ENCODE results near the gene FBF1.

DNA sequence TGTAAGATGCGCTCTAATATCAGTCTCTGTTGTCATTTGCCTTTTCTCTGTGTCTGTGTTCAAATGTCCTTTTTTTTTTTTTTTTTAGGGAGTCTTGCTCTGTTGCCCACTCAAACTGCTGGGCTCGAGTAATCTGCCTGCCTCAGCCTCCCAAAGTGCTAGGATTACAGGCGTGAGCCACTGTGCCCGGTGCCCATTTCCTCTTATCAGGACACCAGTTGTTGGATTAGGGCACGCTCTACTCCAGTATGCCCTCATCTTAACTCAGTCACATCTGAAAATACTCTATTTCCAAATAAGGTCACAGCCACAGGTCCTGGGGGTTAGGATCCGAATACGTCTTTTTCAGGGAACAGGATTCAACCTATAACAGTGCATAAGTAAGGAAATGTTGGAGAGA lies 60.6 kb downstream of the FBF1 start:
- TF ChIP-seq, protein P1, sequence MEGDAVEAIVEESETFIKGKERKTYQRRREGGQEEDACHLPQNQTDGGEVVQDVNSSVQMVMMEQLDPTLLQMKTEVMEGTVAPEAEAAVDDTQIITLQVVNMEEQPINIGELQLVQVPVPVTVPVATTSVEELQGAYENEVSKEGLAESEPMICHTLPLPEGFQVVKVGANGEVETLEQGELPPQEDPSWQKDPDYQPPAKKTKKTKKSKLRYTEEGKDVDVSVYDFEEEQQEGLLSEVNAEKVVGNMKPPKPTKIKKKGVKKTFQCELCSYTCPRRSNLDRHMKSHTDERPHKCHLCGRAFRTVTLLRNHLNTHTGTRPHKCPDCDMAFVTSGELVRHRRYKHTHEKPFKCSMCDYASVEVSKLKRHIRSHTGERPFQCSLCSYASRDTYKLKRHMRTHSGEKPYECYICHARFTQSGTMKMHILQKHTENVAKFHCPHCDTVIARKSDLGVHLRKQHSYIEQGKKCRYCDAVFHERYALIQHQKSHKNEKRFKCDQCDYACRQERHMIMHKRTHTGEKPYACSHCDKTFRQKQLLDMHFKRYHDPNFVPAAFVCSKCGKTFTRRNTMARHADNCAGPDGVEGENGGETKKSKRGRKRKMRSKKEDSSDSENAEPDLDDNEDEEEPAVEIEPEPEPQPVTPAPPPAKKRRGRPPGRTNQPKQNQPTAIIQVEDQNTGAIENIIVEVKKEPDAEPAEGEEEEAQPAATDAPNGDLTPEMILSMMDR (IDR thresholded peaks at IDR 0.05; ENCODE audit: insufficient read depth, low read depth, low read length) = no peak
- no peak for TF ChIP-seq EZH2 (IDR thresholded peaks at IDR 0.05; ENCODE audit: insufficient read depth, low read length)

All from astrocyte (in vitro differentiated cells and primary cell).